Right lung (tissue), 5 donors: ENCODE measurements around the gene ASPHD1. TPM values are rescaled to one million over a fixed set of nuclear protein-coding genes. Genes with fewer than 3 reads are reported as not detected.
"Not testable (repeated sequence)": the region's sequence is repeated elsewhere in the genome, so short reads cannot be mapped to it uniquely, and the experiment has no call there.

Source experiments
- DNase-seq, 2 donors: peaks; one replicate each; pipeline ENCODE4 v3.0.0-alpha.2; 2013
- polyA plus RNA-seq, 5 donors: library from polyadenylated mRNA; unstranded; fragments of 120-200 nt; gene quantifications; one replicate each; pipeline versions ENCODE4 v1.2.1 to v1.2.3, GENCODE V29; 2013; ENCODE audit warnings: inconsistent platforms in 1 of 5, low replicate concordance in 1 of 5; ENCODE audit not compliant: insufficient read length in 5 of 5, insufficient read depth in 1 of 5

The ASPHD1 gene
- polyA plus RNA-seq, 5 donors, result 0.41 to 0.94 (median 0.63) TPM

GRCh38 chr16:29876594-29877249 is 23.6 kb upstream of the ASPHD1 start:
- no peak for DNase-seq

- no peak for DNase-seq
These were observed 22.9 kb upstream of the ASPHD1 start for GRCh38 chr16:29877266-29877961.

DNA sequence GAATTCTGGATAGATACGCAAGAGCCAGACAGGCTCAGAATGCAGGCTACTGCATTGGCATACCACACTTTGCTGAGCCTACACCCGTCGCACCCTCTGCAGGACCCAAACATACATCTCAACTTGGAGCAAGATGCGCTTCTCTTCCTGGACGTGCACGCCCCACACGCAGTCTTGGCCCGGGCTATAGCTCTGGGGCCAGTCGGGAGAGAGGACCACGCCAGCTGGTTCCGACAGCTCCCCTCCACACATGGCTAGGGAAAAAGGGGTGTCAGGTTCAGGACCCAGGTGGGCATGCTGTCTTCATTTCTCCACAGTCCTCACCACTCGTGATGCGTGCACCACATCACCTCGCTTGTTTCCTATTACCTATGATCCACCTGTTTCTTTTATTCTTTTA is 22.1 kb upstream of the ASPHD1 start:
- DNase-seq, result no peak

DNA sequence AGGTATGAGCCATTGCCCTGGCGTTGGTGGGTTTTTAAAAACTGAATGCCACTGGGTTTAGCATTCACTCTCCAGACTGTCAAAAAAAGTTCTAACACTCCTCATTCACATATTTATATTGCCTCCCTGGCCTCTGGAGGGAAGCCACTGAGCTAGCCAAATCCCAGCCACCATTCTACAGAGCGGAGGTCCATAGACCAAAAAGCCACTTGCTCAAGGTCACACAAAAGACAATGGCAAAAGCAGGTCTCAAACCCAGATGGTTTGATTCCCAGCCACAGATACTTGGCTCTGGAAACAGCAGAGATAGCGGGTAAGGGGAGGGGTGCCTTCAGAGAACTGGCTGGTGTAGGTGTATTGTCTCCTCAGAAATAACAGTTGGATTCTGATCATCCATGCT is 19.2 kb upstream of the ASPHD1 start:
- DNase-seq, result no peak

DNA sequence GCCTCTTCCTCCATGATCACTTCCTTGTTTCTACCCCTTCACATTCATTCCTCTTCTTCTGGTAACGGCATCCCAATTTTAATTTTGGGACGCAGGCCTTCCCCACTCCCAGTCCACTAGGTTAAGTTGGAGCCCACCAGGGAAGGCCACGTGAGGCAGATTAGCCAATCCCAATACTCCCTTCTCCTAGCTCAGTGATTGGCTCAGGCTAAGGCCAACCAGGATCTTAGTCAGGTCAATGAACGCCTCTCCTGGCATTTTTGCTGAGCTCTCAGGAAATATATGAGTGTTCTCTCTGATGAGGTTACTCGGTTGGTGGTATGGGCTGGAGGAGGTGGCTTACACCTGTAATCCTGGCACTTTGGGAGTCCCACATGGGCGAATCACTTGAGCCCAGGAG is 16.3 kb upstream of the ASPHD1 start:
- no peak for DNase-seq

GRCh38 chr16:29889372-29889771 is 10.9 kb upstream of the ASPHD1 start:
- not testable (repeated sequence) for DNase-seq

- no peak for DNase-seq
These were observed 8.5 kb upstream of the ASPHD1 start for GRCh38 chr16:29891525-29892457.

DNA sequence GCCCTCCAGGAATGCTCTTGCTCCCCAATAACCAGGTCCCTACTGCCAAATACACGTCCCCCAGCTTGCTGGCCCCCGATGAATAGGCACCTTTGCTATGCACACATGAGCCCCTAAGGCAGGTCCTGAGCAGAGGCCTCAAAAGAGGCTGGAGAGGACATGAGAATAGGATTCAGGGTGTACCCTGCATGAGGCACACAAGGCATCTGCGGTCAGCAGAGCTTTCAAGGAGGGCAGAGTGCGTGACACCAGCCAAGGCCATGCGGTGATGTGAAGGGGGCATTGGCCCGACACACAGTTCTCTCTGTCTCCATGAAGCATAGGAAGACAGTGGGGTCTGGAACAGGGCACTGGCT is 7.9 kb upstream of the ASPHD1 start:
- no peak for DNase-seq

DNA sequence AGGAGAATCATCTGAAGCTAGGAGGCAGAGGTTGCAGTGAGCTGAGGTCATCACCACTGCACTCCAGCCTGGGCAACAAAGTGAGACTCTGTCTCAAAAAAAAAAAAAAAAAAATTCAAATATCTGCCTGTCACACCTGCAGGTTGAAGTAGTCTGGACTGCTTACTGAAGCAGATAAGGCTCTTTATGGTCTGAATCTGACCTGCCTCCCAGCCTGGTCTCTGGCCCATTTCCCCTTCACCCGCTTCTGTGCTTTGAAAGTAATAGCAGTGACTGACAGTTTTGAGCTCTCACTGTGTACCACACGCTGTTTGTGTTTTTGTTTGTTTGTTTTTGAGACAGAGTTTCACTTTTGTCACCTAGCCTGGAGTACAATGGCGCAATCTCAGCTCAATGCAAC is 6.7 kb upstream of the ASPHD1 start:
- no peak for DNase-seq

DNA sequence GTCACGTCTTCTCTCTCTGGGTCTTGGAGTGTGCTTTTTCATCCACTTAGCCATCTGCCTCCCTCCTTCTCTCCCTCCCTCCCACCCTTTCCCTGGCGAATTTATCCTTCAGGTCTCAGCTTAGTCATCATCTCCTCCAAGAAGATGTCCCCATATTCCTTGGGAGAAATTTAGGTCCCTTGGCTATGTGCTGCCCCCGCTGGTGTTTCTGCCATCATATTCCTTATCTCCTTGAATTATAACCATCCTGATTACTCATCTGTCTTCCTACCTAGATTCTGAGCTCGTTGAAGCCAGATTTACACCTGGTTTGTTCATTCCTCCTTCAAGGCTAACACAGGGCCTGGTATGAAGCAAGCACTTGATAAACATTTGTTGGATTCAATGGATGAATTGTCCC is 5.9 kb upstream of the ASPHD1 start:
- DNase-seq, result no peak

- DNase-seq, result no peak
These were observed 3.4 kb upstream of the ASPHD1 start for GRCh38 chr16:29896841-29897240.

GRCh38 chr16:29897333-29897732 is 3.0 kb upstream of the ASPHD1 start:
- no peak for DNase-seq

GRCh38 chr16:29898135-29898803 is 2.0 kb upstream of the ASPHD1 start:
- no peak for DNase-seq

GRCh38 chr16:29898804-29899515 is 1.3 kb upstream of the ASPHD1 start:
- no peak for DNase-seq

- peak; percentile 64 to 70 for DNase-seq
These were observed 679 bp upstream of the ASPHD1 start, which contains the start of gene SEZ6L2 for GRCh38 chr16:29899516-29900101. SEZ6L2 (minus strand) TSS chr16:29899550; CDS start chr16:29899019, 531 bp downstream.

- DNase-seq, result no peak
These were observed 759 bp downstream of the ASPHD1 start for GRCh38 chr16:29900888-29901606.

DNA sequence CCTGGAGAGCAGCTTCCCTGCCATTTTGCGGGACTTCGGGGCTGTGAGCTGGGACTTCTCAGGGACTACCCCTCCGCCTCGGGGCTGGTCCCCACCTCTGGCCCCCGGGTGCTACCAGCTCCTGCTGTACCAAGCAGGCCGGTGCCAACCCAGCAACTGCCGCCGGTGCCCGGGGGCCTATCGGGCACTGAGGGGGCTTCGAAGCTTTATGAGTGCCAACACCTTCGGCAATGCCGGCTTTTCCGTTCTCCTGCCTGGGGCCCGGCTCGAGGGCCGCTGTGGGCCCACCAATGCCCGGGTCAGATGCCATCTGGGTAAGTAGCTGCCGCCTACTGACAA is 1.3 kb downstream of the ASPHD1 start:
- no peak for DNase-seq

DNA sequence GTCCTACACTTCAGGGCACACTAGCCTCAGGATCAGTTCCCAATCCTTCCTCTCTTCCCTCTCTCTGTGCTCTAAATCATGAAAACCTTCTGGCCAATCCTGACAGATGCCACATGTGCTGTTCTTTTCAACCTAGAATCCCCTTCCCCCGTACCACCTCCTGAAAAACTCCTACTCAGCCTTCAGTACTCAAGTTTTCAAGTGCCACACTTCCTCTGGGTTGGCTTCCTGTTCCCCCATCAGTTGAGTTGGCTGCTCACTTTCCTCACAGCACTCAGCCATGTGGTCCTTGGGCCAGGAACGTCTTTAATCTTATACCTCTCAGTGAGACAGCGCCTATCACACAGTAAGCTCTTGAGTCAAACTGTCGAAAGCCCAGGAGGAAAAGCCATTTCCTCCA is 3.3 kb downstream of the ASPHD1 start:
- no peak for DNase-seq

GRCh38 chr16:29904947-29905346 is 4.7 kb downstream of the ASPHD1 start:
- DNase-seq, result no peak

DNA sequence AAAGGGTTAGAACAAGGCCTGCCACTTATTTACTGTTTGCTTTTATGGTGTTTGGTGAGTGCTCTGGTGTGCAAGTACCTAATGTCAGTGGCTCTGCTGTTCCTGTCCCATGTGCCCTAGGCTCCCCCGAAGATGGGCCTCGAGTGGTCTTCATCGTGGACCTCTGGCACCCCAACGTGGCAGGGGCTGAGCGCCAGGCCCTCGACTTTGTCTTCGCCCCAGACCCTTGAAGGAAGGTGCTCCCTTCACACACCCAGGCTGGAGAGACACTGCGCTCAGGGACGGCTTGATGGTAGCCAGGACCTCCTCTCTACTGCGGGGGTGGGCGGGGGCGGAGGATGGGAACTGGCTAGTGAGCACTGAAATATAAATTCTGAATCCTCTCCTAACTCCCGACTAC is 5.4 kb downstream of the ASPHD1 start:
- DNase-seq, result no peak
